SK-N-MC (cell line): ENCODE measurements around the gene DIAPH1.

Source experiments
- DNase-seq: peaks from one replicate; pipeline ENCODE4 v3.0.0-alpha.2; 2011; ENCODE audit warnings: low read depth, low spot score
- H3K27ac ChIP-seq: fragments of 200-600 bp; sonication (generic); 2 replicates; pipeline ENCODE4 v1.5.1; 2016; ENCODE audit warnings: mixed run types
- H3K36me3 ChIP-seq: fragments of 200-600 bp; sonication (generic); 2 replicates; pipeline ENCODE4 v1.6.1; 2017; ENCODE audit warnings: antibody characterized with exemption, low read length, mixed read lengths; ENCODE audit not compliant: insufficient read depth
- H3K4me3 ChIP-seq: fragments of 200-600 bp; sonication (generic); 2 replicates; pipeline ENCODE4 v1.5.1; 2016
- H3K9ac ChIP-seq: fragments of 200-600 bp; sonication (generic); 2 replicates; pipeline ENCODE4 v1.8.0; 2017; ENCODE audit warnings: mixed run types, mixed read lengths; ENCODE audit not compliant: insufficient read length
- H3K9me3 ChIP-seq: fragments of 200-600 bp; sonication (generic); 2 replicates; pipeline ENCODE4 v1.6.1; 2017; ENCODE audit warnings: low read depth, mild to moderate bottlenecking, antibody characterized with exemption, low read length, moderate library complexity, mixed read lengths
- EZH2 ChIP-seq: fragments of 200-600 bp; sonication (generic); IDR thresholded peaks from one replicate; pipeline ENCODE4 v1.6.1; 2017; ENCODE audit warnings: antibody characterized with exemption
- FOXP2 ChIP-seq: optimal IDR thresholded peaks from 2 replicates; pipeline ENCODE3; 2011; ENCODE audit warnings: mild to moderate bottlenecking, moderate library complexity; ENCODE audit not compliant: insufficient read depth; ENCODE audit errors: extremely low read length, control extremely low read depth
- POLR2AphosphoS5 ChIP-seq: IDR thresholded peaks from 2 replicates; pipeline ENCODE4 v1.6.1; 2012; ENCODE audit warnings: mild to moderate bottlenecking, low read depth, low read length, borderline replicate concordance

The DIAPH1 gene

GRCh38 chr5:141486091-141486490, 132.7 kb downstream of the DIAPH1 start:
- H3K9me3 ChIP-seq, result no peaks in the 10 kb centered on the region
- no peak overlapping the region for H3K27ac ChIP-seq
- no peak for DNase-seq
- TF ChIP-seq POLR2AphosphoS5, result no peak
- no peak for TF ChIP-seq EZH2
- no peak for TF ChIP-seq FOXP2
- H3K36me3 ChIP-seq, result no peaks in the 10 kb centered on the region; the same call in 1 of the 2 replicates
- no peak overlapping the region for H3K4me3 ChIP-seq
- no peak overlapping the region for H3K9ac ChIP-seq

- H3K9ac ChIP-seq, result no peak overlapping the region
- no peak for TF ChIP-seq EZH2
- no peak for TF ChIP-seq POLR2AphosphoS5
- no peak for TF ChIP-seq FOXP2
- DNase-seq, result no peak
- H3K36me3 ChIP-seq, result no peaks in the 10 kb centered on the region; the same call in 1 of the 2 replicates
- no peak overlapping the region for H3K27ac ChIP-seq
- no peaks in the 10 kb centered on the region for H3K9me3 ChIP-seq
- no peak overlapping the region for H3K4me3 ChIP-seq
Measured at GRCh38 chr5:141485321-141486055, 133.3 kb downstream of the DIAPH1 start.

- TF ChIP-seq FOXP2, result no peak
- TF ChIP-seq EZH2, result no peak
- no peak for TF ChIP-seq POLR2AphosphoS5
- no peaks in the 10 kb centered on the region for H3K9me3 ChIP-seq
- no peak for DNase-seq
- 0 out of 2 replicates have a peak within 1 kb of the TSS, but pooled peaks have one; percentile 7 for H3K27ac ChIP-seq
- peak within 1 kb of the TSS; percentile 44 for H3K4me3 ChIP-seq
- H3K36me3 ChIP-seq, result no peaks in the 10 kb centered on the region; the same call in 1 of the 2 replicates
- H3K9ac ChIP-seq, result no peak within 1 kb of the TSS
Measured at GRCh38 chr5:141484641-141485311, 134.0 kb downstream of the DIAPH1 start, which contains the start of gene PCDHGC4. Gene PCDHGC4 (plus strand): TSS chr5:141485030. CDS start chr5:141485174, 144 bp downstream.

GRCh38 chr5:141484310-141484640, 134.5 kb downstream of the DIAPH1 start:
- no peak overlapping the region for H3K9ac ChIP-seq
- DNase-seq, result no peak
- no peaks in the 10 kb centered on the region for H3K9me3 ChIP-seq
- H3K36me3 ChIP-seq, result no peaks in the 10 kb centered on the region; the same call in 1 of the 2 replicates
- peak overlapping the region; percentile 44 for H3K4me3 ChIP-seq
- H3K27ac ChIP-seq, result no peak overlapping the region
- TF ChIP-seq FOXP2 (no peak), POLR2AphosphoS5 (no peak), EZH2 (no peak)

- no peak for TF ChIP-seq EZH2
- TF ChIP-seq POLR2AphosphoS5, result no peak
- TF ChIP-seq FOXP2, result no peak
- Histone ChIP-seq H3K36me3 (no peaks in the 10 kb centered on the region; the same call in 1 of the 2 replicates), H3K4me3 (peak overlapping the region; percentile 44), H3K9ac (no peak overlapping the region), H3K9me3 (no peaks in the 10 kb centered on the region), H3K27ac (0 out of 2 replicates have a peak overlapping the region, but pooled peaks have one; percentile 7)
- no peak for DNase-seq
Measured at GRCh38 chr5:141483902-141484301, 134.9 kb downstream of the DIAPH1 start.

- Histone ChIP-seq H3K4me3 (no peak overlapping the region), H3K9me3 (no peaks in the 10 kb centered on the region; the same call in 1 of the 2 replicates), H3K27ac (no peak overlapping the region), H3K36me3 (peaks cover 12% of the 10 kb centered on the region; the same call in 1 of the 2 replicates), H3K9ac (no peak overlapping the region)
- DNase-seq, result no peak
- TF ChIP-seq EZH2 (no peak), FOXP2 (no peak), POLR2AphosphoS5 (no peak)
Measured at GRCh38 chr5:141479776-141480175, 139.0 kb downstream of the DIAPH1 start.

GRCh38 chr5:141478321-141478945, 140.4 kb downstream of the DIAPH1 start:
- DNase-seq, result no peak
- Histone ChIP-seq H3K27ac (no peak overlapping the region), H3K36me3 (peaks cover 12% of the 10 kb centered on the region; the same call in 1 of the 2 replicates), H3K9ac (no peak overlapping the region), H3K9me3 (no peaks in the 10 kb centered on the region; the same call in 1 of the 2 replicates), H3K4me3 (no peak overlapping the region)
- TF ChIP-seq POLR2AphosphoS5 (no peak), FOXP2 (no peak), EZH2 (no peak)

GRCh38 chr5:141477815-141478214, 141.0 kb downstream of the DIAPH1 start:
- no peak for DNase-seq
- Histone ChIP-seq H3K27ac (no peak overlapping the region), H3K9ac (no peak overlapping the region)

GRCh38 chr5:141477044-141477575, 141.7 kb downstream of the DIAPH1 start:
- no peak overlapping the region for H3K4me3 ChIP-seq
- H3K9me3 ChIP-seq, result no peaks in the 10 kb centered on the region; the same call in 1 of the 2 replicates
- H3K36me3 ChIP-seq, result peaks cover 12% of the 10 kb centered on the region; the same call in 1 of the 2 replicates
- no peak for DNase-seq
- no peak overlapping the region for H3K9ac ChIP-seq
- no peak overlapping the region for H3K27ac ChIP-seq
- TF ChIP-seq EZH2, result no peak
- TF ChIP-seq POLR2AphosphoS5, result no peak
- TF ChIP-seq FOXP2, result no peak

More at GRCh38 chr5:141477815-141478214, 141.0 kb downstream of the DIAPH1 start:
- Histone ChIP-seq H3K9me3 (no peaks in the 10 kb centered on the region; the same call in 1 of the 2 replicates), H3K36me3 (peaks cover 12% of the 10 kb centered on the region; the same call in 1 of the 2 replicates), H3K4me3 (no peak overlapping the region)
- TF ChIP-seq FOXP2 (no peak), POLR2AphosphoS5 (no peak), EZH2 (no peak)
